Measurements from ENCODE around the gene GPR137.

GRCh38 chr11:64266339-64266738 is 19.3 kb upstream of the GPR137 start:
- TF ChIP-seq POLR2AphosphoS5 (IDR thresholded peaks at IDR 0.05; ENCODE audit: low read depth, low read length) (no peak), SIN3A (IDR thresholded peaks at IDR 0.05; ENCODE audit: borderline replicate concordance, insufficient read depth, low read length) (no peak), REST (IDR thresholded peaks at IDR 0.05; ENCODE audit: insufficient read depth in 1 of 2, low read depth in 2 of 2, low read length in 2 of 2) (no peak), FOXP2 (optimal IDR thresholded peaks at IDR 0.05; ENCODE audit: borderline replicate concordance, extremely low read depth, extremely low read length, insufficient read depth) (no peak), TAF1 (IDR thresholded peaks at IDR 0.05; ENCODE audit: borderline replicate concordance, insufficient read depth, low read length) (no peak)
